GM20000 (cell line): Measurements from ENCODE around the gene CLEC11A.

Experiments
- DNase-seq: peaks from one replicate; pipeline ENCODE4 v3.0.0; 2012; ENCODE audit warnings: low spot score
- CTCF ChIP-seq: IDR thresholded peaks from 2 replicates; pipeline ENCODE4 v1.5.1; 2012; ENCODE audit warnings: mild to moderate bottlenecking, control low read depth; ENCODE audit errors: extremely low read depth, missing control alignments

The CLEC11A gene

DNA sequence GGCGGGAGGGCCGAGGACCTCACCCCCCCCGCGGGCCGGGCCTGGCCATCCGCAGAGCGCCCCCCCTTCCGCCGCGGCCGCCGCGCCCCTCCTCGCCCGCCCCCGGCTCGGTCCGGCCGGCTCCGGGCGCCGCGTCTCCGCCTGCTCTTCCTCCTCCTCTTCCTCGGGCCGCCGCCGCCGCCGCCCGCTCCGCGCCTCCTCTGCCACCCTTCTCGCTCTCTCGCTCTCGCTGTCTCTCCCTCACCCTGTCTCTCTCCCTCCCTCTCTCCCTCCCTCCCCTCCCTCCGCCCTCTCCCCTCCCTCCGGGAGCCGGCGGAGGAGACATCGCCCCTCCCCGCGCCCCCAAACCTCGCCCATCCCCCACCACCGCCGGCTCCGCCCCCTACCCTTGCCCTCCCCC is 3.6 kb upstream of the CLEC11A start, which contains the start of gene SHANK1:
TSS of gene SHANK1 (minus strand) at position 237 of the 400 bp plus-strand sequence. CDS start 2,883 bp downstream, outside the sequence.
- no peak for DNase-seq
- no peak for TF ChIP-seq CTCF

- no peak for TF ChIP-seq CTCF
- DNase-seq: no peak
These were observed 2.8 kb upstream of the CLEC11A start for GRCh38 chr19:50720181-50720920.

DNA sequence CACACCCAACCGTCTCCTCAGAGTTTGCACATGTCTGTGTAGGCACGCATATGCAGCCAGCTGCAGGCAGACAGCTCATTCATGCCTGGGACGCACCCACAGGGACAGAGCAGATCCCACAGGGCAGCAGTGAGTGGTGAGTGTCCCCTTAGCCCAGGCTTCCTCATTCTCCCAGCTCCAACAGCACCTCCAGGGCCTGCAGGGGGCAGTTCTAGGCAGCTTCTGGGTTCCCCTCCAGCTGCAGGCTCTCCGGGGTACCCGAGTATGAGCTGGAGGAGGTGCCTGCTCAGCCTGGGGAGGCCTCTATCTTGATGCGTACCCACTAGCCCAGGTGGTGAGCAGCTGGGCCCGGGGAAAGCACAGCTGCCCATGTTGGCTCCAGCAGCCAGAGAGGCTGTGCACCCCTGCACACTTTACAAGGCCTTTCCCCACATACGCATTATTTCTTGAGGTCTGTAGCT is 2.2 kb upstream of the CLEC11A start:
- no peak for DNase-seq
- no peak for TF ChIP-seq CTCF

GRCh38 chr19:50721441-50722137 is 1.6 kb upstream of the CLEC11A start:
- TF ChIP-seq CTCF: no peak
- DNase-seq: no peak

- no peak for TF ChIP-seq CTCF
- DNase-seq: no peak
These were observed 757 bp upstream of the CLEC11A start for GRCh38 chr19:50722201-50723013.

DNA sequence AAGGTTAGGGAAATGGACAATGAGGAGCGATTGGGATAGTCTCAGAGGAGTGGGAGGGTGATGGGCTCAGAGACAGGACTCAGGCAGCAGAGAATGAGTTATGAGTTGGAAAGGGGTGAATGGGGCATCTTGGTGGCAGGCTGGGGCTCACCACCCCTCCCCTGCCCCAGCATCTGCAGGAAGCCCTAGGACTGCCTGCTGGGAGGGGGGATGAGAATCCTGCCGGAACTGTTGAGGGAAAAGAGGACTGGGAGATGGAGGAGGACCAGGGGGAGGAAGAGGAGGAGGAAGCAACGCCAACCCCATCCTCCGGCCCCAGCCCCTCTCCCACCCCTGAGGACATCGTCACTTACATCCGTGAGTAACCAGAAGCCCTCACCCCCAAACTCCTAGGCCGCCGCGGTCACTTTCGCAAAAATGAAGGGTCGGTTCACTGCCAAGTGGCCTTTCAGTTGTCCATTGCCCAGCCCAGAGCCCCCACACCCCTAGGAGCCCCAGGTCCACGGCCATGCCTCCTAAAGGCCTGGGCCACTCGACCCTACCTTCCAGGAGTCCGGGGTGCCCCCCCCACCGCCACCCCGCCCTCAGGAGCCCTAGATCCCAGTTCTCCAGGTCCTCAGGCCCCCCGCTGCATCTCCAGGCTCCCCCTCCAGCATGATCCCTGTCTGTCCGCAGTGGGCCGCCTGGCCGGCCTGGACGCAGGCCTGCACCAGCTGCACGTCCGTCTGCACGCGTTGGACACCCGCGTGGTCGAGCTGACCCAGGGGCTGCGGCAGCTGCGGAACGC is 764 bp downstream of the CLEC11A start:
- TF ChIP-seq CTCF: no peak
- DNase-seq: no peak
